HG03439 (cell line): ENCODE measurements around the gene CCDC13.

Source experiments
- ATAC-seq: cut with Tn5 transposase; IDR thresholded peaks from one replicate; pipeline ENCODE4 v1.9.1; 2021; ENCODE audit warnings: mild to moderate bottlenecking, moderate library complexity; ENCODE audit not compliant: unreplicated experiment

The CCDC13 gene

GRCh38 chr3:42800251-42800650, 27.2 kb upstream of the CCDC13 start:
- no peak for ATAC-seq

GRCh38 chr3:42799376-42799775, 26.3 kb upstream of the CCDC13 start:
- no peak for ATAC-seq

GRCh38 chr3:42796332-42796885, 23.4 kb upstream of the CCDC13 start:
- no peak for ATAC-seq

GRCh38 chr3:42795621-42796181, 22.6 kb upstream of the CCDC13 start:
- no peak for ATAC-seq

- ATAC-seq = no peak
Measured at GRCh38 chr3:42790714-42791229, 17.7 kb upstream of the CCDC13 start.

GRCh38 chr3:42786631-42787030, 13.6 kb upstream of the CCDC13 start:
- ATAC-seq = no peak

GRCh38 chr3:42786212-42786611, 13.2 kb upstream of the CCDC13 start:
- no peak for ATAC-seq

- peak; percentile 74 for ATAC-seq
Measured at GRCh38 chr3:42780892-42781700, 8.0 kb upstream of the CCDC13 start.

- no peak for ATAC-seq
Measured at GRCh38 chr3:42780398-42780797, 7.3 kb upstream of the CCDC13 start.

- ATAC-seq = no peak
Measured at GRCh38 chr3:42778644-42779043, 5.6 kb upstream of the CCDC13 start.

- ATAC-seq = peak; percentile 4
Measured at GRCh38 chr3:42773409-42773751, 327 bp upstream of the CCDC13 start.

GRCh38 chr3:42771271-42771670, 1.8 kb downstream of the CCDC13 start:
- ATAC-seq = no peak

GRCh38 chr3:42769477-42770131, 3.4 kb downstream of the CCDC13 start:
- no peak for ATAC-seq

GRCh38 chr3:42764561-42765295, 8.3 kb downstream of the CCDC13 start:
- no peak for ATAC-seq

GRCh38 chr3:42764115-42764514, 8.9 kb downstream of the CCDC13 start:
- ATAC-seq = no peak

GRCh38 chr3:42763021-42763420, 10.0 kb downstream of the CCDC13 start:
- no peak for ATAC-seq

- no peak for ATAC-seq
Measured at GRCh38 chr3:42762046-42762724, 10.9 kb downstream of the CCDC13 start.

GRCh38 chr3:42758126-42758525, 14.9 kb downstream of the CCDC13 start:
- no peak for ATAC-seq

- no peak for ATAC-seq
Measured at GRCh38 chr3:42756681-42757213, 16.3 kb downstream of the CCDC13 start.
